GM23338 (cell line): ENCODE data around the gene ZDHHC5. TPM values are rescaled to one million over a fixed set of nuclear protein-coding genes. Genes with fewer than 3 reads are reported as not detected.

ENCODE experiments used
- ATAC-seq: fragments of 200-7000 bp; cut with Tn5 transposase; 3 replicates; pipeline ENCODE4 v1.9.1; 2020
- DNase-seq: peaks from one replicate; pipeline ENCODE4 v3.0.0-alpha.2; 2015; ENCODE audit warnings: low spot score
- H2AFZ ChIP-seq: fragments of 200-600 bp; sonication (generic); 2 replicates; pipeline ENCODE4 v1.8.0; 2016; ENCODE audit warnings: antibody characterized with exemption, mild to moderate bottlenecking, moderate library complexity
- H3F3A ChIP-seq: fragments of 200-600 bp; sonication (generic); replicated peaks from 2 replicates; pipeline ENCODE4 v1.8.0; 2017; ENCODE audit warnings: antibody characterized with exemption, mixed run types, low read depth
- H3K27ac ChIP-seq: fragments of 200-600 bp; sonication (generic); 2 replicates; pipeline ENCODE4 v1.6.1; 2016; ENCODE audit warnings: low read depth
- H3K27me3 ChIP-seq: fragments of 200-600 bp; sonication (generic); 2 replicates; pipeline ENCODE4 v1.8.0; 2016; ENCODE audit warnings: mild to moderate bottlenecking, mixed run types, moderate library complexity; ENCODE audit not compliant: insufficient read depth
- H3K36me3 ChIP-seq: fragments of 200-600 bp; sonication (generic); 2 replicates; pipeline ENCODE4 v1.8.0; 2016; ENCODE audit warnings: mild to moderate bottlenecking; ENCODE audit not compliant: insufficient read depth
- H3K4me1 ChIP-seq: fragments of 200-600 bp; sonication (generic); 2 replicates; pipeline ENCODE4 v1.8.0; 2016; ENCODE audit warnings: mild to moderate bottlenecking, moderate library complexity; ENCODE audit not compliant: insufficient read depth
- H3K4me2 ChIP-seq: fragments of 200-600 bp; sonication (generic); 2 replicates; pipeline ENCODE4 v1.7.1; 2017; ENCODE audit warnings: mixed run types
- H3K4me3 ChIP-seq: fragments of 200-600 bp; sonication (generic); 2 replicates; pipeline ENCODE4 v1.6.1; 2016; ENCODE audit warnings: mixed run types
- H3K79me2 ChIP-seq: fragments of 200-600 bp; sonication (generic); replicated peaks from 2 replicates; pipeline ENCODE4 v1.8.0; 2017; ENCODE audit warnings: mild to moderate bottlenecking; ENCODE audit not compliant: insufficient read depth
- H3K9me2 ChIP-seq: fragments of 200-600 bp; sonication (generic); 2 replicates; pipeline ENCODE4 v1.8.0; 2017; ENCODE audit not compliant: insufficient read depth
- H4K20me1 ChIP-seq: fragments of 200-600 bp; sonication (generic); replicated peaks from 2 replicates; pipeline ENCODE4 v1.8.0; 2017; ENCODE audit warnings: mild to moderate bottlenecking; ENCODE audit not compliant: insufficient read depth
- H3K27ac Mint-ChIP-seq: 2 replicates; pipeline ENCODE4 v1.8.0; 2020; ENCODE audit warnings: inconsistent platforms, mild to moderate bottlenecking, moderate library complexity, mixed read lengths
- H3K27me3 Mint-ChIP-seq: 3 replicates; pipeline ENCODE4 v1.8.0; 2022; ENCODE audit warnings: low read depth, mild to moderate bottlenecking, moderate library complexity, mixed read lengths, inconsistent platforms; ENCODE audit not compliant: insufficient read depth, poor library complexity
- H3K36me3 Mint-ChIP-seq: 3 replicates; pipeline ENCODE4 v1.8.0; 2021; ENCODE audit warnings: low read depth, mild to moderate bottlenecking, inconsistent platforms, moderate library complexity, mixed read lengths
- H3K4me1 Mint-ChIP-seq: 3 replicates; pipeline ENCODE4 v1.8.0; 2020; ENCODE audit warnings: mild to moderate bottlenecking, inconsistent platforms, mixed read lengths
- H3K4me3 Mint-ChIP-seq: 3 replicates; pipeline ENCODE4 v1.8.0; 2021; ENCODE audit warnings: moderate library complexity, mild to moderate bottlenecking, inconsistent platforms, mixed read lengths
- H3K9me3 Mint-ChIP-seq: 3 replicates; pipeline ENCODE4 v1.8.0; 2020; ENCODE audit warnings: moderate library complexity, mild to moderate bottlenecking, inconsistent platforms, mixed read lengths
- CREB1 ChIP-seq: fragments of 250-450 bp; sonication (Bioruptor Pico); IDR thresholded peaks from 2 replicates; pipeline ENCODE4 v1.5.0; 2020; ENCODE audit warnings: low read depth, mild to moderate bottlenecking, moderate library complexity
- CTCF ChIP-seq, 2 experiments: fragments of 200-600 bp in 1 of 2; sonication (generic) in 1 of 2; conservative IDR thresholded peaks; 2 replicates each; pipeline versions ENCODE4 v1.5.1 to v1.6.1; 2016 to 2017; ENCODE audit warnings: antibody characterized with exemption in 2 of 2, low read depth in 2 of 2, mild to moderate bottlenecking in 2 of 2, moderate library complexity in 1 of 2
- EZH2phosphoT487 ChIP-seq: fragments of 200-600 bp; sonication (generic); IDR thresholded peaks from one replicate; pipeline ENCODE4 v1.8.1; 2018; ENCODE audit warnings: antibody characterized with exemption; ENCODE audit not compliant: unreplicated experiment
- JUNB ChIP-seq: IDR thresholded peaks from one replicate; pipeline ENCODE4 v1.6.1; 2016; ENCODE audit warnings: antibody characterized with exemption; ENCODE audit not compliant: unreplicated experiment
- NANOG ChIP-seq: IDR thresholded peaks from 2 replicates; pipeline ENCODE4 v1.6.1; 2016; ENCODE audit warnings: antibody characterized with exemption, borderline replicate concordance
- POLR2AphosphoS5 ChIP-seq: IDR thresholded peaks from 2 replicates; pipeline ENCODE4 v1.6.1; 2016; ENCODE audit warnings: antibody characterized with exemption, low read depth
- REST ChIP-seq: IDR thresholded peaks from one replicate; pipeline ENCODE4 v1.6.1; 2018; ENCODE audit warnings: antibody characterized with exemption; ENCODE audit not compliant: unreplicated experiment
- ZNF114 ChIP-seq: fragments of 250-450 bp; sonication (Bioruptor Pico); IDR thresholded peaks from 2 replicates; pipeline ENCODE4 v1.5.0; 2020; ENCODE audit warnings: mild to moderate bottlenecking, moderate library complexity
- ZNF331 ChIP-seq: fragments of 250-450 bp; sonication (Bioruptor Pico); IDR thresholded peaks from 2 replicates; pipeline ENCODE4 v1.5.0; 2020; ENCODE audit warnings: low read depth, mild to moderate bottlenecking, moderate library complexity
- ZNF462 ChIP-seq: fragments of 250-450 bp; sonication (Bioruptor Pico); IDR thresholded peaks from 2 replicates; pipeline ENCODE4 v1.5.0; 2020; ENCODE audit warnings: mild to moderate bottlenecking, moderate library complexity
- polyA plus RNA-seq: library from polyadenylated mRNA; unstranded; fragments of >200 nt; fragmentation: Nextera tagmentation; extraction: Ambion mirVana; gene quantifications from 2 replicates; pipeline ENCODE4 v1.2.1, GENCODE V29; 2016
- total RNA-seq: library from RNA; depleted of rRNA; stranded (reverse); fragments of >200 nt; shearing (Covaris generic); gene quantifications from 2 replicates; pipeline ENCODE4 v1.2.3, GENCODE V29; 2014

ZDHHC5 gene
- total and polyA plus RNA-seq, 2 experiments from 2014 or later = 16.9 to 42.3 TPM

GRCh38 chr11:57653163-57653562 is 14.8 kb upstream of the ZDHHC5 start:
- ATAC-seq = no peak
- H3K4me3 ChIP-seq = no peak overlapping the region
- peaks cover 40% of the 10 kb centered on the region for H3K27me3 ChIP-seq
- no peak for TF ChIP-seq JUNB
- TF ChIP-seq POLR2AphosphoS5 = no peak
- no peak for TF ChIP-seq ZNF331 (CRISPR knock-in tag)
- no peak for DNase-seq
- peaks cover 10% of the 10 kb centered on the region for H3K9me2 ChIP-seq
- Mint-ChIP-seq H3K4me1 (peaks cover 49% of the 10 kb centered on the region), H3K4me3 (peak overlapping the region; percentile 7; the same call in 1 of the 3 replicates), H3K9me3 (peaks cover 13% of the 10 kb centered on the region), H3K27ac (peak overlapping the region; percentile 49; the same call in 1 of the 2 replicates), H3K36me3 (peaks cover under 1% of the 10 kb centered on the region; the same call in 1 of the 3 replicates), H3K27me3 (peaks cover 58% of the 10 kb centered on the region)
- peaks cover 2% of the 10 kb centered on the region; the same call in 1 of the 2 replicates for H4K20me1 ChIP-seq
- peaks cover 14% of the 10 kb centered on the region for H3F3A ChIP-seq
- peaks cover 27% of the 10 kb centered on the region for H3K4me1 ChIP-seq
- H2AFZ ChIP-seq = no peak overlapping the region
- H3K79me2 ChIP-seq = peaks cover 5% of the 10 kb centered on the region
- H3K4me2 ChIP-seq = peak overlapping the region; percentile 35
- no peaks in the 10 kb centered on the region for H3K36me3 ChIP-seq
- 0 out of 2 replicates have a peak overlapping the region, but pooled peaks have one; percentile 3 for H3K27ac ChIP-seq

- Histone ChIP-seq H3K27me3 (peaks cover 22% of the 10 kb centered on the region), H3K4me2 (peak overlapping the region; percentile 68), H3K27ac (no peak overlapping the region), H3K36me3 (peaks cover 18% of the 10 kb centered on the region), H3K4me1 (peaks cover 7% of the 10 kb centered on the region), H3K79me2 (peaks cover 19% of the 10 kb centered on the region), H3F3A (0 out of 2 replicates have a peak, but pooled peaks cover 3% of the 10 kb centered on the region), H2AFZ (no peak overlapping the region), H3K4me3 (peak overlapping the region; percentile 81), H4K20me1 (0 out of 2 replicates have a peak, but pooled peaks cover 4% of the 10 kb centered on the region), H3K9me2 (no peaks in the 10 kb centered on the region)
- H3K4me3 Mint-ChIP-seq = peak overlapping the region; percentile 99
- peaks cover 23% of the 10 kb centered on the region for H3K27me3 Mint-ChIP-seq
- H3K9me3 Mint-ChIP-seq = no peaks in the 10 kb centered on the region; the same call in 2 of the 3 replicates
- peaks cover 19% of the 10 kb centered on the region for H3K4me1 Mint-ChIP-seq
- DNase-seq (no peak), ATAC-seq (no peak)
- no peak overlapping the region for H3K27ac Mint-ChIP-seq
- H3K36me3 Mint-ChIP-seq = peaks cover 25% of the 10 kb centered on the region
- TF ChIP-seq CTCF (conservative IDR thresholded peaks at IDR 0.05; ENCODE audit: low read depth in 2 of 2) (no peak), POLR2AphosphoS5 (no peak), ZNF331 (CRISPR knock-in tag) (no peak), ZNF114 (CRISPR knock-in tag) (no peak), JUNB (no peak), EZH2phosphoT487 (no peak), CREB1 (no peak), ZNF462 (no peak), REST (no peak), NANOG (no peak)
Observed at GRCh38 chr11:57656885-57657193, 11.1 kb upstream of the ZDHHC5 start.
